Rectal smooth muscle tissue (tissue), 1 donor: ENCODE results near the gene PACRG.

Source experiments
- H3K27ac ChIP-seq: one replicate; pipeline ENCODE4 v1.7.0; 2013; ENCODE audit warnings: low read depth, low read length, inconsistent platforms
- H3K27me3 ChIP-seq: one replicate; pipeline ENCODE4 v1.7.0; 2013; ENCODE audit warnings: low read length; ENCODE audit not compliant: control insufficient read depth, insufficient read depth
- H3K36me3 ChIP-seq: one replicate; pipeline ENCODE4 v1.7.0; 2013; ENCODE audit warnings: low read length; ENCODE audit not compliant: control insufficient read depth, insufficient read depth
- H3K4me1 ChIP-seq: one replicate; pipeline ENCODE4 v1.7.0; 2013; ENCODE audit warnings: low read length; ENCODE audit not compliant: control insufficient read depth, insufficient read depth
- H3K4me3 ChIP-seq: one replicate; pipeline ENCODE4 v1.7.0; 2013; ENCODE audit warnings: low read length
- H3K9ac ChIP-seq: one replicate; pipeline ENCODE4 v1.7.0; 2013; ENCODE audit warnings: low read length

The PACRG gene

GRCh38 chr6:163121270-163121669 is 393.5 kb downstream of the PACRG start:
- H3K27me3 ChIP-seq = no peaks in the 10 kb centered on the region
- H3K9ac ChIP-seq = no peak overlapping the region
- H3K4me1 ChIP-seq = no peaks in the 10 kb centered on the region
- H3K36me3 ChIP-seq = no peaks in the 10 kb centered on the region
- no peak overlapping the region for H3K27ac ChIP-seq
- H3K4me3 ChIP-seq = no peak overlapping the region

- Histone ChIP-seq H3K9ac (no peak overlapping the region), H3K36me3 (no peaks in the 10 kb centered on the region)
These were observed 394.6 kb downstream of the PACRG start for GRCh38 chr6:163122365-163122764.

GRCh38 chr6:163123098-163123497 is 395.3 kb downstream of the PACRG start:
- no peak overlapping the region for H3K4me3 ChIP-seq
- no peak overlapping the region for H3K27ac ChIP-seq
- H3K27me3 ChIP-seq = no peaks in the 10 kb centered on the region
- no peaks in the 10 kb centered on the region for H3K4me1 ChIP-seq
- H3K36me3 ChIP-seq = no peaks in the 10 kb centered on the region
- no peak overlapping the region for H3K9ac ChIP-seq

More at GRCh38 chr6:163122365-163122764, 394.6 kb downstream of the PACRG start:
- no peak overlapping the region for H3K27ac ChIP-seq
- no peaks in the 10 kb centered on the region for H3K27me3 ChIP-seq
- H3K4me3 ChIP-seq = no peak overlapping the region
- no peaks in the 10 kb centered on the region for H3K4me1 ChIP-seq

GRCh38 chr6:163126741-163127140 is 399.0 kb downstream of the PACRG start:
- no peaks in the 10 kb centered on the region for H3K36me3 ChIP-seq
- H3K4me1 ChIP-seq = no peaks in the 10 kb centered on the region
- no peaks in the 10 kb centered on the region for H3K27me3 ChIP-seq
- no peak overlapping the region for H3K27ac ChIP-seq
- no peak overlapping the region for H3K9ac ChIP-seq
- H3K4me3 ChIP-seq = no peak overlapping the region

GRCh38 chr6:163127587-163127986 is 399.8 kb downstream of the PACRG start:
- H3K27me3 ChIP-seq = no peaks in the 10 kb centered on the region
- H3K9ac ChIP-seq = no peak overlapping the region

GRCh38 chr6:163128324-163128723 is 400.6 kb downstream of the PACRG start:
- H3K9ac ChIP-seq = no peak overlapping the region
- no peaks in the 10 kb centered on the region for H3K4me1 ChIP-seq
- no peak overlapping the region for H3K27ac ChIP-seq
- no peaks in the 10 kb centered on the region for H3K27me3 ChIP-seq
- no peak overlapping the region for H3K4me3 ChIP-seq
- no peaks in the 10 kb centered on the region for H3K36me3 ChIP-seq

More at GRCh38 chr6:163127587-163127986, 399.8 kb downstream of the PACRG start:
- H3K4me1 ChIP-seq = no peaks in the 10 kb centered on the region
- H3K27ac ChIP-seq = no peak overlapping the region
- H3K4me3 ChIP-seq = no peak overlapping the region
- no peaks in the 10 kb centered on the region for H3K36me3 ChIP-seq

- Histone ChIP-seq H3K4me3 (no peak overlapping the region), H3K4me1 (no peaks in the 10 kb centered on the region), H3K9ac (no peak overlapping the region), H3K36me3 (no peaks in the 10 kb centered on the region), H3K27me3 (no peaks in the 10 kb centered on the region), H3K27ac (no peak overlapping the region)
These were observed 404.4 kb downstream of the PACRG start for GRCh38 chr6:163132050-163132750.

GRCh38 chr6:163133017-163133416 is 405.2 kb downstream of the PACRG start:
- no peaks in the 10 kb centered on the region for H3K4me1 ChIP-seq
- no peak overlapping the region for H3K27ac ChIP-seq
- no peak overlapping the region for H3K9ac ChIP-seq
- no peak overlapping the region for H3K4me3 ChIP-seq
- no peaks in the 10 kb centered on the region for H3K27me3 ChIP-seq
- H3K36me3 ChIP-seq = no peaks in the 10 kb centered on the region

- H3K4me3 ChIP-seq = no peak overlapping the region
- no peaks in the 10 kb centered on the region for H3K4me1 ChIP-seq
- H3K27me3 ChIP-seq = no peaks in the 10 kb centered on the region
- no peak overlapping the region for H3K9ac ChIP-seq
- no peak overlapping the region for H3K27ac ChIP-seq
- no peaks in the 10 kb centered on the region for H3K36me3 ChIP-seq
These were observed 405.9 kb downstream of the PACRG start for GRCh38 chr6:163133691-163134090.

GRCh38 chr6:163136681-163137397 is 409.1 kb downstream of the PACRG start:
- Histone ChIP-seq H3K36me3 (no peaks in the 10 kb centered on the region), H3K4me1 (no peaks in the 10 kb centered on the region), H3K9ac (no peak overlapping the region), H3K27me3 (no peaks in the 10 kb centered on the region), H3K27ac (no peak overlapping the region), H3K4me3 (no peak overlapping the region)

GRCh38 chr6:163137398-163137881 is 409.7 kb downstream of the PACRG start:
- Histone ChIP-seq H3K36me3 (no peaks in the 10 kb centered on the region), H3K27ac (no peak overlapping the region), H3K9ac (no peak overlapping the region), H3K4me3 (no peak overlapping the region), H3K27me3 (no peaks in the 10 kb centered on the region), H3K4me1 (no peaks in the 10 kb centered on the region)

- H3K4me3 ChIP-seq = no peak overlapping the region
- H3K9ac ChIP-seq = no peak overlapping the region
- no peak overlapping the region for H3K27ac ChIP-seq
- no peaks in the 10 kb centered on the region for H3K36me3 ChIP-seq
- H3K4me1 ChIP-seq = no peaks in the 10 kb centered on the region
- no peaks in the 10 kb centered on the region for H3K27me3 ChIP-seq
These were observed 418.3 kb downstream of the PACRG start for GRCh38 chr6:163146036-163146435.

- no peak overlapping the region for H3K9ac ChIP-seq
- no peak overlapping the region for H3K4me3 ChIP-seq
- H3K4me1 ChIP-seq = no peaks in the 10 kb centered on the region
- no peaks in the 10 kb centered on the region for H3K27me3 ChIP-seq
- no peaks in the 10 kb centered on the region for H3K36me3 ChIP-seq
- H3K27ac ChIP-seq = no peak overlapping the region
These were observed 420.2 kb downstream of the PACRG start for GRCh38 chr6:163147994-163148393.
